HepG2 (cell line): ENCODE results near the gene CYP11A1. TPM values are rescaled to one million over a fixed set of nuclear protein-coding genes. Genes with fewer than 3 reads are reported as not detected.

Experiments
- ARID5B ChIP-seq: IDR thresholded peaks from 2 replicates; pipeline ENCODE4 v1.4.0; 2020; ENCODE audit warnings: mild to moderate bottlenecking, missing genetic modification reagents
- ATF4 ChIP-seq, 2 experiments: fragments of 450-650 bp in 1 of 2; sonication (generic) in 1 of 2; formaldehyde crosslinking; IDR thresholded peaks; 2 replicates each; pipeline versions ENCODE4 v1.5.0 to v1.8.0; 2020 to 2022; ENCODE audit warnings: mild to moderate bottlenecking in 1 of 2, missing genetic modification reagents in 1 of 2
- HDAC1 ChIP-seq: sonication (generic); formaldehyde crosslinking; IDR thresholded peaks from 2 replicates; pipeline ENCODE4 v1.5.1; 2020; ENCODE audit warnings: mild to moderate bottlenecking, missing genetic modification reagents
- KLF12 ChIP-seq: sonication (generic); formaldehyde crosslinking; IDR thresholded peaks from 2 replicates; pipeline ENCODE4 v1.4.0; 2020; ENCODE audit warnings: missing genetic modification reagents, borderline replicate concordance
- NFYC ChIP-seq: IDR thresholded peaks from 2 replicates; pipeline ENCODE4 v1.6.1; 2016; ENCODE audit warnings: missing genetic modification reagents, missing compliant biosample characterization
- PCBP1 ChIP-seq: fragments of 200-400 bp; formaldehyde crosslinking; IDR thresholded peaks from 2 replicates; pipeline ENCODE4 v1.6.1; 2017; ENCODE audit warnings: mild to moderate bottlenecking, low read depth, low read length, borderline replicate concordance
- SETDB1 ChIP-seq: sonication (generic); formaldehyde crosslinking; IDR thresholded peaks from 2 replicates; pipeline ENCODE4 v1.5.1; 2020; ENCODE audit warnings: missing genetic modification reagents, mild to moderate bottlenecking, borderline replicate concordance
- SIN3A ChIP-seq: IDR thresholded peaks from 2 replicates; pipeline ENCODE4 v1.6.1; 2011; ENCODE audit warnings: low read depth, mild to moderate bottlenecking, control low read depth, low read length, borderline replicate concordance
- SNAPC5 ChIP-seq: sonication (generic); formaldehyde crosslinking; IDR thresholded peaks from 2 replicates; pipeline ENCODE4 v1.8.1; 2023; ENCODE audit warnings: mild to moderate bottlenecking, missing genetic modification reagents, borderline replicate concordance
- TAF1 ChIP-seq: sonication (generic); formaldehyde crosslinking; IDR thresholded peaks from 2 replicates; pipeline ENCODE4 v1.4.0; 2020; ENCODE audit warnings: missing genetic modification reagents
- THAP8 ChIP-seq: sonication (generic); formaldehyde crosslinking; IDR thresholded peaks from 2 replicates; pipeline ENCODE4 v1.5.1; 2020; ENCODE audit warnings: missing genetic modification reagents, mild to moderate bottlenecking, borderline replicate concordance
- ZC3H13 ChIP-seq: sonication (generic); formaldehyde crosslinking; IDR thresholded peaks from 2 replicates; pipeline ENCODE4 v1.8.1; 2023; ENCODE audit warnings: mild to moderate bottlenecking, missing genetic modification reagents, moderate library complexity
- ZFP36L1 ChIP-seq: sonication (generic); formaldehyde crosslinking; IDR thresholded peaks from 2 replicates; pipeline ENCODE4 v1.8.0; 2022; ENCODE audit warnings: mild to moderate bottlenecking, missing genetic modification reagents, moderate library complexity
- ZFP62 ChIP-seq: sonication (generic); formaldehyde crosslinking; IDR thresholded peaks from 2 replicates; pipeline ENCODE4 v1.4.0; 2020; ENCODE audit warnings: missing genetic modification reagents
- ZNF143 ChIP-seq: sonication (generic); formaldehyde crosslinking; IDR thresholded peaks from 2 replicates; pipeline ENCODE4 v1.4.0; 2020; ENCODE audit warnings: missing genetic modification reagents
- ZNF367 ChIP-seq: sonication (generic); formaldehyde crosslinking; IDR thresholded peaks from 2 replicates; pipeline ENCODE4 v1.4.0; 2020; ENCODE audit warnings: missing genetic modification reagents, borderline replicate concordance
- ZNF414 ChIP-seq: sonication (generic); formaldehyde crosslinking; IDR thresholded peaks from 2 replicates; pipeline ENCODE4 v1.5.0; 2020; ENCODE audit warnings: missing genetic modification reagents
- ZNF501 ChIP-seq: sonication (generic); formaldehyde crosslinking; IDR thresholded peaks from 2 replicates; pipeline ENCODE4 v1.5.1; 2020; ENCODE audit warnings: mild to moderate bottlenecking, moderate library complexity, missing genetic modification reagents
- ZNF513 ChIP-seq: sonication (generic); formaldehyde crosslinking; conservative IDR thresholded peaks from 2 replicates; pipeline ENCODE4 v1.5.0; 2020; ENCODE audit warnings: missing genetic modification reagents
- ZNF703 ChIP-seq: sonication (generic); formaldehyde crosslinking; IDR thresholded peaks from 2 replicates; pipeline ENCODE4 v1.5.1; 2020; ENCODE audit warnings: missing genetic modification reagents, mild to moderate bottlenecking, moderate library complexity, borderline replicate concordance
- polyA plus RNA-seq, 8 experiments: library from polyadenylated mRNA; depleted of rRNA in 3 of 8; stranded (reverse) in 7 of 8; unstranded in 1 of 8; fragments of >200 nt; fragmentation: Illumina TruSeq in 4 of 8; extraction: Trizol in 4 of 8; gene quantifications; 2 replicates each; pipeline versions ENCODE4 v1.2.1 to v1.2.3, GENCODE V29; 2011 to 2016; ENCODE audit warnings: low read depth in 4 of 8, missing spikeins in 1 of 8, mixed read lengths in 1 of 8; ENCODE audit not compliant: insufficient read depth in 1 of 8
- total RNA-seq, 5 experiments: library from RNA; depleted of rRNA; stranded (reverse); fragments of >200 nt; fragmentation: Illumina TruSeq; extraction: Trizol; gene quantifications; 2 replicates each; pipeline ENCODE4 v1.2.3, GENCODE V29; 2016; ENCODE audit warnings: low read depth in 1 of 5

Gene CYP11A1
- total and polyA plus RNA-seq, 2 of the 13 experiments (the other 11 are each of a cell fraction or from before 2014, with no cell fraction given), result 0.66 to 0.92 TPM

- TF ChIP-seq ZNF367 (CRISPR knock-in tag) (no peak), THAP8 (CRISPR knock-in tag) (no peak), ZNF501 (CRISPR knock-in tag) (no peak), ZNF513 (CRISPR knock-in tag) (0 out of 2 replicates have a peak, but pooled peaks have one; percentile 23), HDAC1 (CRISPR knock-in tag) (peak; percentile 64; the same call in 1 of the 2 replicates), NFYC (CRISPR knock-in tag) (peak; percentile 84), SETDB1 (CRISPR knock-in tag) (no peak), ZNF414 (CRISPR knock-in tag) (peak; percentile 75; the same call in 1 of the 2 replicates), SIN3A (peak; percentile 63; the same call in 1 of the 2 replicates), SNAPC5 (CRISPR knock-in tag) (no peak), ZNF143 (no peak), ZNF703 (0 out of 2 replicates have a peak, but pooled peaks have one; percentile 21), TAF1 (peak; percentile 37; the same call in 1 of the 2 replicates), PCBP1 (0 out of 2 replicates have a peak, but pooled peaks have one; percentile 53), ARID5B (CRISPR knock-in tag) (peak; percentile 12; the same call in 1 of the 2 replicates), ZC3H13 (CRISPR knock-in tag) (peak; percentile 39), ATF4 (CRISPR knock-in tag; IDR thresholded peaks at IDR 0.05) (0 out of 4 replicates have a peak, but pooled peaks of 1 of the 2 experiments have one; percentile 15), ZFP36L1 (no peak), KLF12 (peak; percentile 49; the same call in 1 of the 2 replicates), ZFP62 (CRISPR knock-in tag) (no peak)
These were observed 6.5 kb upstream of the CYP11A1 start (continued) for GRCh38 chr15:74373731-74374647.
